GM13976 (cell line): ENCODE measurements around the gene ARHGEF16.

Experiments
- DNase-seq: peaks from one replicate; pipeline ENCODE4 v3.0.0; 2012; ENCODE audit warnings: low spot score
- in situ Hi-C: fragments of 300-500 bp; cut with MboI; formaldehyde crosslinking; loops from one replicate; pipeline ENCODE4 v1.12.0; 2022; ENCODE audit warnings: low sequenced_read_pairs, mixed read lengths, inconsistent platforms; ENCODE audit not compliant: unreplicated experiment
- TF ChIP-seq, protein P1 (sequence below): IDR thresholded peaks from 2 replicates; pipeline ENCODE4 v1.5.1; 2012; ENCODE audit warnings: borderline replicate concordance, mild to moderate bottlenecking; ENCODE audit not compliant: insufficient read depth; ENCODE audit errors: extremely low read depth, missing control alignments, control extremely low read depth

The ARHGEF16 gene

DNA sequence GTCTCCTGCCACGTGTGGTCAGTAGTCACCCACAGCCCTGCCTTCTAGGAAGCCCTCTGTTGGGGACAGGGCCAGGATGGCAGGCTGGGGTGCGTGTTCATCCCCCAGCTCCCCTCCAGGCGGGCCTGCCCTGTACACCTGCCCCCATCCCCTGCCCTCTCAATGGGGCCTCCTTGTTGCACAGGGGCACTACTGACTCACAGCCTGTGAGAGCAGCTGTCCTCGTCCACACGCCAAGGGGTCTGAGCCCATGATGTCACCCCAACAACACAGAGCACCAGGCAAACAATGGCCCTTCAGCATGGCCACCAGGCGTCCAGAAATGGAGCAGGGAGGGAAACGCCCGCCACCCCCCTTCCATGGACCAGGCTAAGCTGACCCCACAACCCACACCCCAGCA is 64.3 kb downstream of the ARHGEF16 start:
- in situ Hi-C loops: no loop called here
- TF ChIP-seq, protein P1, sequence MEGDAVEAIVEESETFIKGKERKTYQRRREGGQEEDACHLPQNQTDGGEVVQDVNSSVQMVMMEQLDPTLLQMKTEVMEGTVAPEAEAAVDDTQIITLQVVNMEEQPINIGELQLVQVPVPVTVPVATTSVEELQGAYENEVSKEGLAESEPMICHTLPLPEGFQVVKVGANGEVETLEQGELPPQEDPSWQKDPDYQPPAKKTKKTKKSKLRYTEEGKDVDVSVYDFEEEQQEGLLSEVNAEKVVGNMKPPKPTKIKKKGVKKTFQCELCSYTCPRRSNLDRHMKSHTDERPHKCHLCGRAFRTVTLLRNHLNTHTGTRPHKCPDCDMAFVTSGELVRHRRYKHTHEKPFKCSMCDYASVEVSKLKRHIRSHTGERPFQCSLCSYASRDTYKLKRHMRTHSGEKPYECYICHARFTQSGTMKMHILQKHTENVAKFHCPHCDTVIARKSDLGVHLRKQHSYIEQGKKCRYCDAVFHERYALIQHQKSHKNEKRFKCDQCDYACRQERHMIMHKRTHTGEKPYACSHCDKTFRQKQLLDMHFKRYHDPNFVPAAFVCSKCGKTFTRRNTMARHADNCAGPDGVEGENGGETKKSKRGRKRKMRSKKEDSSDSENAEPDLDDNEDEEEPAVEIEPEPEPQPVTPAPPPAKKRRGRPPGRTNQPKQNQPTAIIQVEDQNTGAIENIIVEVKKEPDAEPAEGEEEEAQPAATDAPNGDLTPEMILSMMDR: no peak
- DNase-seq: no peak

DNA sequence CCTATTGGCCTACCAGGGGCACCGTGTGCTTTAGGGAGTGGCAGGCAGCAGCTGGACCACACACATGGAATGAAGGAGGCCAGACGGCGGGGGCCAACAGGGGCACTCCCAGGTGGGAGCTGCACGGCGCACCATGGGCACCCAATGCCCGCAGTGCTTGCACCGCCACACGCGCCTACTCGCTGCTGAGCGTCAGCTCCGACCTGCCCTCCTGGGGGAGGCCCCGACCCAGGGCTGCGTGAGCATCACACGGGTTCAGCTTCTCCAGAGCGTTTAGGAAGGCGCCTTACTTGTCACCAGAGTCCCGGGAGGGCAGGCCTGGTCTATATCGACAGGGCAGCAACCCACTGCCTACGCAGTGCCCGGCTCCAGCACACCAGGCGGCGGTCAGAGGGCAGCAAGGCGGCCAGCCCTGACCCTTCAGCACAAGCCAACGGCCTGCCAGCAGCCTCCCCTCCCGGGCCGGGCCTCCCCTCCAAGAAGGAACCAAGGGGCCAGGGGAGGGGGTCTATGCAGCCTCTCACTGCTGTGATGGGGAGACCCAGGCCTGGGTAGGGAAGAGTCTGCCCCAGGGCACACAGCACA is 64.9 kb downstream of the ARHGEF16 start:
- DNase-seq: no peak
- in situ Hi-C loops: no loop called here
- TF ChIP-seq, protein P1: no peak

DNA sequence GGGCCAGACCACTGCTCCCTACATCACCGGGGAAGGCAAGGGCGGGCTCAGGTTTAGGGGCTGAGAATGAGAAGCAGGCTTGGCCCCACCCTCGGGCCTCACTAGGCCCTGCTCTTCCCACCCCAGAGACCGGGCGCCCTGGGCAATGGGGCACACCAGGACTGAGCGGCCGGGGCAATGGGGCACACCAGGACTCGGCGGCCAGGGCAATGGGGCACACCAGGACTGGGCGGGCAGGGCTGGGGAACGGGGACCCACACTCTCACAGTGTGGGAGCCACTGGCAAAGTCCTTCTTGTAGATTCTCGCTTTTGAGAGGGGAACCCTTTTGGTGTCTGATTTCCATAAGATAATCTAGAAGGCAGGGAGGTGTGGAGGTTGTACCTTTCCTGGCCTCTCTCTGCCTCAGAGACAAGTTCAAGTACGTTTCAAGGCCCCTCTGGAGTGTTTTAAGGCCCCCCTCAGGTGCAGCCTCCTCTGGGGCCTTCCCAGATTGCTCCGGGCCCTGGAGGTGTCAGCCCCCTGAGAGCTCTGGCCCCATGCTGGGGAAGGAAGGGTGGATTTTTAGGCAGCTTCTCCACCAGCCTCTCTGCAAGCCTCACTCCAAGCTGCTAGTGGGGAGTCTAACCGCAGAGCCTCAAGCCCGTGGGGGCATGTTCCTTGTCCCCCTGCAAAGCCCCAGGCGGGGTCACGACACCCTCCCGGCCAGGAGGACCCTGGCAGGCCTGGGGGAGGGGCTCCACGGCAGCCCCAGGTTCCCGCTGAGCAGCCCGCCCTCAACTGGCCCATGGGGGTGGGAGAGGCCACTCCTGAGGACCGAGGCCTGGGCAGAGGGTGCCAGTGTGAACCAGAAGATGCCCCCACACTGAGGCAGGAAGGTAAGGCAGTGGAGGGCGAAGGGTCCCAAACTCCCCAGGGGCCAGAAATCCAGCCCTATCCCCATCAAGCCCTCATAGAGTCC is 66.2 kb downstream of the ARHGEF16 start:
- in situ Hi-C loops: no loop called here
- TF ChIP-seq, protein P1: no peak
- DNase-seq: no peak

DNA sequence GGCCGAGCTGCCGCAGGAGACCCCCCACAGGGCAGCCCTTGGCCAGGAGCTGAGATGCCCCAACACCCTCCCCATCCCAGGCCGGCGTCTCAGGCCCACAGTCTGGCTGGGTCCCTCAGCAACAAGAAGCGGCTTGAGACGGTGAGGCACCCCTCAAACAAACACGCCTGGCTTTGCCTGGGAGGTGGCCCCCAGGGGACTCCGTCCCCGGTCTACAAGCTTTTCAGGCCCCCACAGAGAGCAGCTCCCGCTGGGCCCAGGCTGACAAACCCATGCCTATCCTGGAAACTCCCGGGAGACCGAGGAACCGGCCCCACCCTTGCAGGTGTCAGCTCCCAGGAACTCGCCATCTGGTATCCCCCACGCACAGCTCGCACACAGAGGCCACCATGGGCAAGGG is 67.0 kb downstream of the ARHGEF16 start:
- TF ChIP-seq, protein P1: no peak
- in situ Hi-C loops: no loop called here
- DNase-seq: no peak

DNA sequence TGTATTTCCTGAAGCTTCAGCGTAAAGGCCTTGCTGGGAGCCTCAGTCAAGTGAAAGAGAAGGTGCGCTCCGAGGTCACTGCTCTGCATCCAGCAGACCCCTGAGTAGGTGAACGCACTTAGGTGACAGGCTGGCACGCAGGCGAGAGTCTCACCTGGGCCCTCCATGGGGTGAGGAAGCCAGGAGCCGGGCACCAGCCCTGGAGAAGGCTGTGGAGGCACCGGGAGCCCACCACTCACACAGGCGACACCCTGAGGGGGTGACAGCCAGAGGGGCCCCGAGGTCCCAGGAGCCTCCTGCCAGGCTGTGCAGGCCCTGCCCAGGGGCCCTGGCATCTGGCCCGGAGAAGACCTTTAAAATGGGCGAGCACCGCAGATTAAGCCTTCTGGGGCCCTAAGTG is 67.6 kb downstream of the ARHGEF16 start:
- in situ Hi-C loops: no loop called here
- TF ChIP-seq, protein P1: no peak
- DNase-seq: no peak

DNA sequence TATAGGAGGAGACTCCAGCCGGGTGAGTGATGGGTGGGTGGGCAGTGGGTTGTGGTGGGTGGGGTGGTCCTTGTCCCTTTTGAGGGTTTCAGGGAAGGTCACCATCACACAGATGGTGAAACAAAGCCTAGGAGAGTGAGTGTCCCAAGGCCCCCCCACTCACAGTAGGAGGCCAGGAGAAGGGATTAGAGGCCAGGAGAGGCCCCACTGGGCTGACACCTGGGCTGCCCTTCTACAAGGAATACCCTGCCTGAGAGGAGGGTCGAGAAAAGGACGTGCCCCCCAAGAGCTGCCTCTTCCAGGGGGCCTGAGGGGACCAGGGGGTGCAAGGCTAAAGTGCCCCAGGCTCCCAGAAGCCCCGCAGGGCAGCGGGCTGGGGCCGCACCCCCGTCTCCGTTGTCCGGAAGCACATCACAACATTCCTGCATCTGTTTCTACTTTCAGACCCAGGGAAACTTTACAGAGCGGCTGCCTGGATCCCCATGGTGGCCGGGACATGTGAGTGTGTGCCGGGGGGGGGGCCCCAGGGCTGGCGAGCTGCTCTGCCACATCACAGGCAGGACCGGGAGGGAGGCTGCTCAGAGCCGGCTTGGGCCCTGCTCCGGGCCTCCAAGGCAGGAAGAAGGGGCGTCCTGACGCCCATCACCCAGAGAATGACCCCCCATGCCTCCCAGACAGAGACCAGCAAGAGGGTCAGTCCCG is 68.2 kb downstream of the ARHGEF16 start:
- in situ Hi-C loops: no loop called here
- TF ChIP-seq, protein P1: no peak
- DNase-seq: no peak
